Measurements from ENCODE around the gene IGF2R.

The IGF2R gene

DNA sequence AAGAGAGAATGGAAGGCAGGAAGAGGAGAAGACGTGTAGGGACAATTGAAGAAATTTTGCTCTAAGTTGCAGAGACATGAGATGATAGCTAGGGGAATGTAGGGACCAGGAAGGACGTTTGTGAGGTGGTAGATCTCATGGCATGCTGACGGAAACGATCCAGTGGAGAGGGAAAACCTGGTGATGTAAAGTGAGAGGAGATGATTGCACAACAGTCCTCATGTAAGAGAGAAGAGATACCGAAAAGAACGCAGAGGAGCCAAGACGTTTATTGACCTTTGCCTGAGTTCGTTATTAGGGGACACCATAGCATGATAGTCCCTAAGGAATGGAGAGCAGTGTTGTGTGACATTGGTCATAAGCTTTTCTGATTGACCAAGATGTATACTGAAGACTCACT lies 55.3 kb downstream of the IGF2R start:
- TF ChIP-seq CTCF (conservative IDR thresholded peaks at IDR 0.05): no peak
- H3K27ac ChIP-seq: no peak overlapping the region

DNA sequence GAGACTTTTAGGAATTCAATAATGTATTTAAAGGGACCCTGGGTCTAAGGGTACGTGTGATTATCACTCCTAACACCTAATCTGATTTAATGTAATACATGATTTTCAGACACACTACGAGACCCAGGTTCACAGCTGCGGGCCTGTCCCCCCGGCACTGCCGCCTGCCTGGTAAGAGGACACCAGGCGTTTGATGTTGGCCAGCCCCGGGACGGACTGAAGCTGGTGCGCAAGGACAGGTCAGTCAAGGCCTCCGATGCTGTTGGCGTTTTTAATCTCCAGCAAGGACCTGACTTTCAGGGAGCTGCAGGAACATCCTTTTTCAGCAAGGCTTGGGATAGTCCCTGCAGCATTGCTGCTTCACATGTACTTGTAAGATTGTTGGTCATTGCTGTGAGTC lies 58.2 kb downstream of the IGF2R start:
- no peak overlapping the region for H3K27ac ChIP-seq
- no peak for TF ChIP-seq CTCF (conservative IDR thresholded peaks at IDR 0.05)

DNA sequence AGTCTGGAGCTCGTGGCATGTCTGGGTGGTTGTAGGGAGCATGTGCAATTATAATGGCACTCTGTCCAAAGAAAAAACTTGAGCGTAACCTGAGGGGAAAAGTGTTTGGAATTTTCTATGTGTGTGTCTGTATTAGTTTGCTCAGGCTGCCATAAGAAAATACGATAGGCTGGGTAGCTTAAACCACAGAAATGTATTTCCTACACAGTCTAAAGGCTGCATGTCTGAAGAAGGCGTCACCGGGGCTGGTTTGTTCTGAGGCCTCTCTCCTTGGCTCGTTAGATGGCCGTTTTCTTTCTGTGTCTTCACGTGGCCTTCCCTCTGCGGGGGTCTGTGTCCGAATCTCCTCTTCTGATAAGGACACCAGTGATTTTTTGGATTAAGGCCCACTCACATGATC lies 59.0 kb downstream of the IGF2R start:
- TF ChIP-seq CTCF (conservative IDR thresholded peaks at IDR 0.05): no peak
- H3K27ac ChIP-seq: no peak overlapping the region

DNA sequence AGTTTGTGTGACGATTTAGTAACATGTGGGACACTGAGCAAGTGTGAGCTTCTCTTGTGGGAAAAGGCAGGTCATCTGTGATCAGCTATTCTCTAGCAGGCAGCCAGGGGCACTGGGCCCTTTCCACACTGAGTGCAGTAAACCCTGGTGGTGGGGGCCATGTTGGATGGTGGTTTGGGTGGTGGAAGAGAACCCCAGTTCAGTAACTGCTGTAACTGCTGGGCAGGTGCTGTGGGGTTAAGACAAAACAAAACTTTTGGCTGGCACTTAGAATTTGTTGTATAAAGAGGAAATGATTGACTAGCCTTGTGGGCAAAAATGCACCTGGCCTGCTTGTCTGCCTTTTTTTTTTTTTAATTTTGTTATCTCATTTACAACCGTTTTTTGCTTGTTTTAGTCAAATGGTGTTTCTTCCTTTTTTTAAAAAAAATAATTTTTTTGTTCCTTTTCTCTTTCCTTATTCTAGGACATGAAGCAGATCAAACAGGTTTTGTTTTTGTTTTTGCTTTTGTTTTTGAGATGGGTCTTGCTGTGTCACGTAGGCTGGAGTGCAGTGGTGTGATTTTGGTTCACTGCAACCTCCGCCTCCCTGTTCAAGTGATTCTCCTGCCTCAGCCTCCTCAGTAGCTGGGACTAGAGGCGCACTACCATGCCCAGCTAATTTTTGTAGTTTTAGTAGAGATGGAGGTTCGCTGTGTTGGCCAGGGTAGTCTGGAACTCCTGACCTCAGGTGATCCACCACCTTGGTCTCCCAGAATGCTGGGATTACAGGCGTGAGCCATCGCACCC lies 59.8 kb downstream of the IGF2R start:
- H3K27ac ChIP-seq: no peak overlapping the region
- TF ChIP-seq CTCF (conservative IDR thresholded peaks at IDR 0.05): no peak

DNA sequence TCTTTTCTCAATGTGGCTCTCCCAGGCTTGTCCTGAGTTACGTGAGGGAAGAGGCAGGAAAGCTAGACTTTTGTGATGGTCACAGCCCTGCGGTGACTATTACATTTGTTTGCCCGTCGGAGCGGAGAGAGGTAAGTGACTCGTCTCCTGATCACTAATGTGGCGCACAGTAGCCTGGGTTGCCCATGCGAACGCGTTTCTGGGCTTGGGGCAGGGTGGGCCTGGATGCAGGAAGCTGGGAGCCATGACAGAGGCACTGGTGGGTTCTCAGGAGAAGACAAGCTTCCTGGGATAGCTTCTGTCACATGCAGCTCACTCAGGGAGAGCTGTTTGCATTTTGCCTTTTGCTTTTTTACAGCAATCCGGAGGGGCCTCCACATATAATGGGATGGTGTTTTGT lies 60.6 kb downstream of the IGF2R start:
- TF ChIP-seq CTCF (conservative IDR thresholded peaks at IDR 0.05): no peak
- H3K27ac ChIP-seq: no peak overlapping the region

DNA sequence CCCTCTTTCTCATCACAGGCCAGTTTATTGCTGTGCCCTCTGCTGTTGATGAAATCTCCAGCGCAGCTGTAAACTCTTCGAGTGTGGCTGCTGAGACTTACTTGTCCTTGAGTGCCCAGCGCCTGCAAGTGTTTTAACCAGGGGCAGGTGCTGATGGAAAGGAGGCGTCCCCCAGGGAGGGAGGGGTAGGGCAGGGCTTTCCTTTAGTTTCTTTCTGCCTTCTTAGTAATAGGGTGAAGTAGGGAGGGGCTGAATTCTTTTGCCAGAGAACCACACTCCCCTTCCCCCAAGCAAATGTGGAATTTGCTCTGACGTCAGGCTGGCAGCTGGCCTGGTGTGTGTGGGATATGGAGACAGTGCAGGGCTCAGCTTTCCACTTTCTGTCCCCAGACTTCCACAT lies 61.2 kb downstream of the IGF2R start:
- no peak overlapping the region for H3K27ac ChIP-seq
- TF ChIP-seq CTCF (conservative IDR thresholded peaks at IDR 0.05): no peak

- no peak for TF ChIP-seq CTCF (conservative IDR thresholded peaks at IDR 0.05)
Observed at GRCh38 chr6:160031442-160031841, 62.6 kb downstream of the IGF2R start.

More at GRCh38 chr6:160031442-160031841, 62.6 kb downstream of the IGF2R start:
- H3K27ac ChIP-seq: no peak overlapping the region
